ENCODE data around the gene NIPBL. TPM values are rescaled to one million over a fixed set of nuclear protein-coding genes. Genes with fewer than 3 reads are reported as not detected.
"Not testable (repeated sequence)": the region's sequence is repeated elsewhere in the genome, so short reads cannot be mapped to it uniquely, and the experiment has no call there.

The NIPBL gene
- total and polyA plus RNA-seq, 4 experiments from 2014 or later: 3.8 to 110 (median 74.4) TPM

DNA sequence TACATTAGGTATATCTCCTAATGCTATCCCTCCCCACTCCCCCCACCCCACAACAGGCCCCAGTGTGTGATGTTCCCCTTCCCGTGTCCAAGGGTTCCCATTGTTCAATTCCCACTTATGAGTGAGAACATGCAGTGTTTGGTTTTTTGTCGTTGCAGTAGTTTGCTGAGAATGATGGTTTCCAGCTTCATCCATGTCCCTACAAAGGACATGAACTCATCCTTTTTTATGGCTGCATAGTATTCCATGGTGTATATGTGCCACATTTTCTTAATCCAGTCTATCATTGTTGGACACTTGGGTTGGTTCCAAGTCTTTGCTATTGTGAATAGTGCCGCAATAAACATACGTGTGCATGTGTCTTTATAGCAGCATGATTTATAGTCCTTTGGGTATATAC, 40.0 kb downstream of the NIPBL start:
- DNase-seq; intact Hi-C loops (cut with micrococcal nuclease); H3K36me3 Mint-ChIP-seq; H3K36me3 ChIP-seq (ENCODE audit: insufficient read depth, low read length); H3K27me3 Mint-ChIP-seq; CTCF ChIA-PET (ENCODE audit: partially characterized antibody); H3K27ac Mint-ChIP-seq; H3K9me3 Mint-ChIP-seq; POLR2A ChIA-PET (ENCODE audit: partially characterized antibody); H3K4me3 ChIP-seq (ENCODE audit: low read length in 2 of 2); H3K27me3 ChIP-seq (ENCODE audit: insufficient read depth, low read length); H3K9me3 ChIP-seq (ENCODE audit: control insufficient read depth in 1 of 2, low read length in 2 of 2); H3K27ac ChIP-seq (ENCODE audit: low read depth, low read length): not testable (repeated sequence)
- H3K4me1 ChIP-seq (ENCODE audit: insufficient read depth, low read length): peaks cover 28% of the 10 kb centered on the region
- Mint-ChIP-seq H3K4me1 (peaks cover 25 to 61% (median 40%) of the 10 kb centered on the region in 4 donors), H3K4me3 (peak overlapping the region in 1 of 8 donors; percentile 45)

DNA sequence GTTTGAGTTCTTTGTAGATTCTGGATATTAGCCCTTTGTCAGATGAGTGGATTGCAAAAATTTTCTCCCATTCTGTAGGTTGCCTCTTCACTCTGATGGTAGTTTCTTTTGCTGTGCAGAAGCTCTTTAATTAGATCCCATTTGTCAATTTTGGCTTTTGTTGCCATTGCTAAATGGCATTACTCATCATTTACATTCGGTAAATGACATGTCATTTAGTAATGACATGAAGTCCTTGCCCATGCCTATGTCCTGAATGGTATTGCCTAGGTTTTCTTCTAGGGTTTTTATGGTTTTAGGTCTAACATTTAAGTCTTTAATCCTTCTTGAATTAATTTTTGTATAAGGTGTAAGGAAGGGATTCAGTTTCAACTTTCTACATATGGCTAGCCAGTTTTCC, 40.8 kb downstream of the NIPBL start:
- H3K27ac Mint-ChIP-seq: peak overlapping the region in 1 of 7 donors; percentile 41

DNA sequence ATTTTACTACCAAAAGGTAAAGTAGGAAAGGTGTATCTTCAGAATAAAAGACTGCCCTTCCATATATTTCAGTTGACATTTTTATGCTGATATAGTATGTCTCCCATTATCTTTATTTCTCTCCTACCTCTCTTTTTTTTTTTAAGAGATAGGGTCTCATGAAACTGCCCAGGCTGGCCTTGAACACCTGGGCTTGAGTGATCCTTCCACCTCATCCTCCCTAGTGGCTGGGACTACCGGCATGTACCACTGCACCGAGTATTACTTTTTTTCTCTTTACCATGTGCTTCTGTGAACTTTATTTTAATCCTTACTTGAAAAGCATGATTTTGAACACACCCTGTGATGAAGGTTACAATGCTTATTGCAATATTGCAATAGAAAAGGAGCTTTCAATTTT, 42.7 kb downstream of the NIPBL start:
- Mint-ChIP-seq H3K27ac (peak overlapping the region in 3 of 7 donors; percentile 9 to 28 (median 13)), H3K4me1 (peaks cover 27 to 76% (median 42%) of the 10 kb centered on the region in 4 donors), H3K9me3 (peaks cover 0 to 9% (median under 1%) of the 10 kb centered on the region in 8 donors), H3K36me3 (peaks cover 0 to 9% of the 10 kb centered on the region in 2 donors), H3K4me3 (peak overlapping the region in 5 of 8 donors; percentile 4 to 66 (median 20)), H3K27me3 (no peaks in the 10 kb centered on the region)
- CTCF ChIA-PET (ENCODE audit: partially characterized antibody): no interaction called here
- H3K27me3 ChIP-seq (ENCODE audit: insufficient read depth, low read length): no peaks in the 10 kb centered on the region
- no peak overlapping the region for H3K4me3 ChIP-seq (ENCODE audit: low read length in 2 of 2)
- H3K9me3 ChIP-seq (ENCODE audit: control insufficient read depth in 1 of 2, low read length in 2 of 2): no peaks in the 10 kb centered on the region
- POLR2A ChIA-PET (ENCODE audit: partially characterized antibody): interaction anchor here (1.3 kb wide), 1 partner anchor 10 kb away, joined by 3 read pairs; no protein-coding TSS in a partner anchor
- intact Hi-C loops (cut with micrococcal nuclease): loop anchor here (1.0 kb wide), 1 partner anchor 9 kb away; no protein-coding TSS in a partner anchor
- H3K27ac ChIP-seq (ENCODE audit: low read depth, low read length): no peak overlapping the region
- H3K4me1 ChIP-seq (ENCODE audit: insufficient read depth, low read length): peaks cover 21% of the 10 kb centered on the region
- H3K36me3 ChIP-seq (ENCODE audit: insufficient read depth, low read length): no peaks in the 10 kb centered on the region
- no peak for DNase-seq

More for the DNA sequence above, 40.8 kb downstream of the NIPBL start:
- H3K36me3 Mint-ChIP-seq; H3K9me3 Mint-ChIP-seq; CTCF ChIA-PET (ENCODE audit: partially characterized antibody); H3K36me3 ChIP-seq (ENCODE audit: insufficient read depth, low read length); H3K4me3 ChIP-seq (ENCODE audit: low read length in 2 of 2); H3K9me3 ChIP-seq (ENCODE audit: control insufficient read depth in 1 of 2, low read length in 2 of 2); DNase-seq; H3K27me3 ChIP-seq (ENCODE audit: insufficient read depth, low read length); POLR2A ChIA-PET (ENCODE audit: partially characterized antibody); H3K27ac ChIP-seq (ENCODE audit: low read depth, low read length); intact Hi-C loops (cut with micrococcal nuclease); H3K27me3 Mint-ChIP-seq: not testable (repeated sequence)
- H3K4me3 Mint-ChIP-seq: peak overlapping the region in 1 of 8 donors; percentile 22
- peaks cover 25 to 68% (median 41%) of the 10 kb centered on the region in 4 donors for H3K4me1 Mint-ChIP-seq
- H3K4me1 ChIP-seq (ENCODE audit: insufficient read depth, low read length): peaks cover 20% of the 10 kb centered on the region

DNA sequence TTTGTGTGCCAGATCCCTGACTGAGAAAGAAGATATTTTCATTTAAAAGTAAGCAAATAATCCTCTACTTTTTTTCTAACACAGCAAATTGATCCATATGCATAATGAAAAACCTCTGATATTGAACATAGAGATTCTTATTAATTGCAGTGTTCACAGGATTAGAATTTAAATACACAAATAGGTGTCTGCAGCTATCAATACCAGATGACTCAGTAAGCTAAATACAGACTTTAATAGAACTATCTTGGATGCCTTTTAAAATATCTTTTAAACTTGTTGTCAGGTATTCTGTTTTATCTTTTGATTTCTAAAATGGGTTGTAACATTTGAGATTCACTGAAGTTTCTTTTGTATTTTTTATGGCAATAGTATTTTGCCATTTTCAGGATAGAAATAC, 43.1 kb downstream of the NIPBL start:
- no peak for DNase-seq
- H3K36me3 ChIP-seq (ENCODE audit: insufficient read depth, low read length): no peaks in the 10 kb centered on the region
- no peaks in the 10 kb centered on the region for H3K27me3 ChIP-seq (ENCODE audit: insufficient read depth, low read length)
- intact Hi-C loops (cut with micrococcal nuclease): loop anchor here (1.0 to 5.0 kb wide), 3 partner anchors 9 to 42 kb away; partner anchors contain the start of gene NIPBL
- peaks cover 21% of the 10 kb centered on the region for H3K4me1 ChIP-seq (ENCODE audit: insufficient read depth, low read length)
- no peaks in the 10 kb centered on the region for H3K9me3 ChIP-seq (ENCODE audit: control insufficient read depth in 1 of 2, low read length in 2 of 2)
- peak overlapping the region in 3 of 8 donors; percentile 4 to 66 (median 20) for H3K4me3 Mint-ChIP-seq
- H3K27ac ChIP-seq (ENCODE audit: low read depth, low read length): no peak overlapping the region
- H3K4me3 ChIP-seq (ENCODE audit: low read length in 2 of 2): no peak overlapping the region
- ChIA-PET CTCF (ENCODE audit: partially characterized antibody) (no interaction called here), POLR2A (ENCODE audit: partially characterized antibody) (interaction anchor here (1.3 kb wide), 1 partner anchor 11 kb away, joined by 3 read pairs; no protein-coding TSS in a partner anchor)
- H3K4me1 Mint-ChIP-seq: peaks cover 31 to 78% (median 43%) of the 10 kb centered on the region in 4 donors
- H3K9me3 Mint-ChIP-seq: peaks cover 0 to 9% (median under 1%) of the 10 kb centered on the region in 8 donors
- no peak overlapping the region for H3K27ac Mint-ChIP-seq
- peaks cover 0 to 9% of the 10 kb centered on the region in 2 donors for H3K36me3 Mint-ChIP-seq
- H3K27me3 Mint-ChIP-seq: no peaks in the 10 kb centered on the region

DNA sequence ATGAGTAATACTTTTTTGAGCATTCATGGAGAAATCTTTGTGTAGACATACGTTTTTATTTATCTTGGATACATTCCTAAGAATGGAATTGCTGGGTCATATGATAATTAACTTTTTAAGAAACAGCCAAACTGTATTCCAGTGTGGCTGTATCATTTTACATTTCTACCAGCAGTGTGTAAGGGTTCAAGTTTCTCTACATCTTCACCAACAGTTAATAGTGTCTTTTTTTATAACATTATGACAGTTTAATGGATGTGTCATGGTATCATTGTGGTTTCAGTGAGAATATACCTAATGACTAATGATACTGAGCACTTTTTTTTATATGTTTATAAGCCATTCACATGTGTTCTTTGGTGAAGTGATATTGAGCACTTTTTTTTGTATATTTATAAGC, 52.4 kb downstream of the NIPBL start:
- Histone ChIP-seq H3K9me3 (ENCODE audit: control insufficient read depth in 1 of 2, low read length in 2 of 2) (no peaks in the 10 kb centered on the region), H3K27ac (ENCODE audit: low read depth, low read length) (no peak overlapping the region), H3K36me3 (ENCODE audit: insufficient read depth, low read length) (no peaks in the 10 kb centered on the region), H3K4me1 (ENCODE audit: insufficient read depth, low read length) (peaks cover 68% of the 10 kb centered on the region), H3K27me3 (ENCODE audit: insufficient read depth, low read length) (no peaks in the 10 kb centered on the region), H3K4me3 (ENCODE audit: low read length in 2 of 2) (no peak overlapping the region)
- Mint-ChIP-seq H3K4me1 (peaks cover 51 to 82% (median 72%) of the 10 kb centered on the region in 4 donors), H3K4me3 (peak overlapping the region in 4 of 8 donors; percentile 8 to 50 (median 28)), H3K27ac (peak overlapping the region in 2 of 7 donors; percentile 8 to 54), H3K36me3 (peaks cover 0 to 5% of the 10 kb centered on the region in 2 donors), H3K27me3 (no peaks in the 10 kb centered on the region), H3K9me3 (no peaks in the 10 kb centered on the region)
- no peak for DNase-seq
- ChIA-PET CTCF (ENCODE audit: partially characterized antibody) (no interaction called here), POLR2A (ENCODE audit: partially characterized antibody) (interaction anchor here (1.7 kb wide), 1 partner anchor 52 kb away, joined by 6 read pairs; the partner anchor contains the start of gene NIPBL)
- intact Hi-C loops (cut with micrococcal nuclease): no loop called here

DNA sequence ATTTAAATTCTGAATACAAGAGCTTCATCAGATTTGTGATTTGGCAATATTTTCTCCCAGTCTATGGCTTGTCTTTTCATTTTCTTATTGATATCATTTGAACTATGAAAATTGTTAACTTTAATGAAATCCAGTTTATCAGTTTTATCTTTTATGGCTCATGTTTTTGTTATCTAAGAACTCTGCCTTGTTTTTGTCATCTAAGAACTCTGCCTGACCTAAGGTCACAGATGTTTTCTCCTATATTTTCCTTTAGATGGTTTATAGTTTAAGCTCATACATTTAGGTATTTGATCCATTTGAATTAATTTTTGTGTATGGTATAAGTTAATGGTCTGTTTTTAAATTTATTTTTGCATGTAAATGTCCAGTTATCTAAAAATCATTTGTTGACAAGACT, 52.9 kb downstream of the NIPBL start:
- intact Hi-C loops (cut with micrococcal nuclease): no loop called here

DNA sequence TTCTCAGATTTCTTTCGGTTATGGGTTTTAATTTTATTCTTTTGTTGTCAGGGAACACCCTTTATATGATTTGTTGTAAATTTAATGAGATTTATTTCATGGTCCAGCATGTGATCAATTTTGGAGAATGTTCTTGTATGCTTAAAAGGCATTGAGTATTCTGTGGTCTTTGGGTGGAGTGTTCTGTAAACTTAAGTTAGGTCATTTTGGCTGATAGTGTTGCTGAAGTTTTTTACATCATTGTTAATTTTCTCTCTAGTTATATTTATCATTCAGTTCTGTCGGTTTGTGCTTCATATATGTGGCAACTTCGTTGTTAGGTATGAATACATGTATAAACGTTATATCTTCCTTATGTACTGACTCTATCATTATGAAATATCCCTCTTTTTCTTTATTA, 55.5 kb downstream of the NIPBL start:
- peaks cover 0 to 3% of the 10 kb centered on the region in 2 donors for H3K36me3 Mint-ChIP-seq
- no peak overlapping the region for H3K27ac Mint-ChIP-seq
- ChIA-PET POLR2A (ENCODE audit: partially characterized antibody) (no interaction called here), CTCF (ENCODE audit: partially characterized antibody) (no interaction called here)
- H3K27me3 Mint-ChIP-seq: no peaks in the 10 kb centered on the region
- intact Hi-C loops (cut with micrococcal nuclease): loop anchor here (1.0 kb wide), 1 partner anchor 9 kb away; no protein-coding TSS in a partner anchor
- no peak overlapping the region for H3K27ac ChIP-seq (ENCODE audit: low read depth, low read length)
- peak overlapping the region in 4 of 8 donors; percentile 23 to 64 (median 36) for H3K4me3 Mint-ChIP-seq
- peaks cover 65% of the 10 kb centered on the region for H3K4me1 ChIP-seq (ENCODE audit: insufficient read depth, low read length)
- no peaks in the 10 kb centered on the region for H3K27me3 ChIP-seq (ENCODE audit: insufficient read depth, low read length)
- peaks cover 58 to 90% (median 79%) of the 10 kb centered on the region in 4 donors for H3K4me1 Mint-ChIP-seq
- DNase-seq: no peak
- H3K36me3 ChIP-seq (ENCODE audit: insufficient read depth, low read length): no peaks in the 10 kb centered on the region
- H3K9me3 ChIP-seq (ENCODE audit: control insufficient read depth in 1 of 2, low read length in 2 of 2): no peaks in the 10 kb centered on the region
- H3K9me3 Mint-ChIP-seq: peaks cover 0 to 3% (median 0%) of the 10 kb centered on the region in 8 donors
- no peak overlapping the region for H3K4me3 ChIP-seq (ENCODE audit: low read length in 2 of 2)

More for the DNA sequence above, 52.9 kb downstream of the NIPBL start:
- no peaks in the 10 kb centered on the region for H3K9me3 ChIP-seq (ENCODE audit: control insufficient read depth in 1 of 2, low read length in 2 of 2)
- ChIA-PET CTCF (ENCODE audit: partially characterized antibody) (no interaction called here), POLR2A (ENCODE audit: partially characterized antibody) (interaction anchor here (1.7 kb wide), 1 partner anchor 52 kb away, joined by 6 read pairs; the partner anchor contains the start of gene NIPBL)
- DNase-seq: no peak
- Mint-ChIP-seq H3K27me3 (no peaks in the 10 kb centered on the region), H3K4me3 (peak overlapping the region in 2 of 8 donors; percentile 17 to 50), H3K9me3 (no peaks in the 10 kb centered on the region), H3K27ac (peak overlapping the region in 1 of 7 donors; percentile 8), H3K36me3 (peaks cover 0 to 5% of the 10 kb centered on the region in 2 donors), H3K4me1 (peaks cover 52 to 84% (median 73%) of the 10 kb centered on the region in 4 donors)
- H3K4me1 ChIP-seq (ENCODE audit: insufficient read depth, low read length): peaks cover 71% of the 10 kb centered on the region
- H3K27ac ChIP-seq (ENCODE audit: low read depth, low read length): no peak overlapping the region
- no peaks in the 10 kb centered on the region for H3K27me3 ChIP-seq (ENCODE audit: insufficient read depth, low read length)
- no peak overlapping the region for H3K4me3 ChIP-seq (ENCODE audit: low read length in 2 of 2)
- no peaks in the 10 kb centered on the region for H3K36me3 ChIP-seq (ENCODE audit: insufficient read depth, low read length)
